CD14-positive monocyte (primary cell): ENCODE data around the gene SLC39A1. TPM values are rescaled to one million over a fixed set of nuclear protein-coding genes. Genes with fewer than 3 reads are reported as not detected.
"Not testable (repeated sequence)": the region's sequence is repeated elsewhere in the genome, so short reads cannot be mapped to it uniquely, and the experiment has no call there.

Source experiments
- DNase-seq, 3 donors: peaks; one replicate each; pipeline ENCODE4 v3.0.0-alpha.2; 2011 to 2022
- H2AFZ ChIP-seq: 2 replicates; pipeline ENCODE4 v1.6.0; 2012; ENCODE audit warnings: mild to moderate bottlenecking, low read depth, low read length, inconsistent platforms; ENCODE audit not compliant: insufficient read depth, poor library complexity, severe bottlenecking
- H3K27ac ChIP-seq, 2 donors: 1 replicate in 1 of 2; 2 replicates in 1 of 2; pipeline ENCODE4 v1.5.1; 2012 to 2013; ENCODE audit warnings: low read length in 2 of 2, control low read depth in 1 of 2, inconsistent platforms in 1 of 2, low read depth in 1 of 2, mild to moderate bottlenecking in 1 of 2
- H3K27me3 ChIP-seq, 2 donors: one replicate each; pipeline versions ENCODE4 v1.6.0 to v1.6.1; 2011 to 2013; ENCODE audit warnings: low read length in 2 of 2; ENCODE audit not compliant: control insufficient read depth in 2 of 2, insufficient read depth in 2 of 2
- H3K36me3 ChIP-seq, 2 donors: replicated peaks in 1 of 2; 1 replicate in 1 of 2; 2 replicates in 1 of 2; pipeline versions ENCODE4 v1.5.1 to v1.6.1; 2012 to 2013; ENCODE audit warnings: low read length in 2 of 2, control low read depth in 1 of 2, inconsistent platforms in 1 of 2, mild to moderate bottlenecking in 1 of 2; ENCODE audit not compliant: insufficient read depth in 2 of 2, control insufficient read depth in 1 of 2
- H3K4me1 ChIP-seq, 2 donors: 1 replicate in 1 of 2; 2 replicates in 1 of 2; pipeline versions ENCODE4 v1.5.1 to v1.6.1; 2012 to 2013; ENCODE audit warnings: low read length in 2 of 2, control low read depth in 1 of 2, inconsistent platforms in 1 of 2, mild to moderate bottlenecking in 1 of 2, moderate library complexity in 1 of 2; ENCODE audit not compliant: insufficient read depth in 2 of 2, control insufficient read depth in 1 of 2
- H3K4me2 ChIP-seq: replicated peaks from 2 replicates; pipeline ENCODE3; 2012; ENCODE audit warnings: low read length, moderate library complexity, mild to moderate bottlenecking; ENCODE audit not compliant: poor library complexity, severe bottlenecking; ENCODE audit errors: extremely low read depth
- H3K4me3 ChIP-seq, 3 experiments: fragments of 200-600 bp in 1 of 3; sonication (generic) in 1 of 3; replicated peaks in 1 of 3; 1 replicate in 2 of 3; 2 replicates in 1 of 3; pipeline ENCODE4 v1.5.1; 2011 to 2013; ENCODE audit warnings: low read length in 3 of 3, mild to moderate bottlenecking in 3 of 3, control low read depth in 2 of 3, low read depth in 2 of 3, inconsistent platforms in 1 of 3, moderate library complexity in 1 of 3
- H3K79me2 ChIP-seq: 2 replicates; pipeline ENCODE4 v1.6.0; 2012; ENCODE audit warnings: mild to moderate bottlenecking, control low read depth, inconsistent platforms, low read length, moderate library complexity; ENCODE audit not compliant: insufficient read depth
- H3K9ac ChIP-seq: 2 replicates; pipeline ENCODE4 v1.6.0; 2017; ENCODE audit warnings: low read length, mild to moderate bottlenecking; ENCODE audit not compliant: insufficient read depth, poor library complexity, severe bottlenecking
- H3K9me3 ChIP-seq, 2 donors: replicated peaks in 1 of 2; 1 replicate in 1 of 2; 2 replicates in 1 of 2; pipeline versions ENCODE4 v1.5.1 to v1.6.1; 2012 to 2013; ENCODE audit warnings: low read length in 2 of 2, control low read depth in 1 of 2; ENCODE audit not compliant: control insufficient read depth in 1 of 2, insufficient read depth in 1 of 2
- H4K20me1 ChIP-seq: 2 replicates; pipeline ENCODE4 v1.6.0; 2012; ENCODE audit warnings: mild to moderate bottlenecking, low read length, control low read depth, moderate library complexity; ENCODE audit not compliant: insufficient read depth
- H3K27ac Mint-ChIP-seq, 7 donors: one replicate each; pipeline ENCODE4 v1.8.0; 2020; ENCODE audit warnings: mild to moderate bottlenecking in 7 of 7, mixed read lengths in 7 of 7, moderate library complexity in 6 of 7, inconsistent platforms in 2 of 7
- H3K27me3 Mint-ChIP-seq, 3 donors: one replicate each; pipeline ENCODE4 v1.8.0; 2021 to 2022; ENCODE audit warnings: low read depth in 3 of 3, mild to moderate bottlenecking in 3 of 3, mixed read lengths in 3 of 3, moderate library complexity in 3 of 3, inconsistent platforms in 1 of 3
- H3K36me3 Mint-ChIP-seq, 2 donors: one replicate each; pipeline ENCODE4 v1.8.0; 2020; ENCODE audit warnings: mixed read lengths in 2 of 2, inconsistent platforms in 1 of 2, mild to moderate bottlenecking in 1 of 2
- H3K4me1 Mint-ChIP-seq: one replicate; pipeline ENCODE4 v1.8.0; 2020; ENCODE audit warnings: mild to moderate bottlenecking, mixed read lengths
- H3K4me3 Mint-ChIP-seq, 2 donors: one replicate each; pipeline ENCODE4 v1.8.0; 2020; ENCODE audit warnings: mild to moderate bottlenecking in 2 of 2, mixed read lengths in 2 of 2, moderate library complexity in 1 of 2
- H3K9me3 Mint-ChIP-seq, 7 donors: one replicate each; pipeline ENCODE4 v1.8.0; 2020 to 2022; ENCODE audit warnings: mixed read lengths in 7 of 7, mild to moderate bottlenecking in 6 of 7, moderate library complexity in 6 of 7, inconsistent platforms in 2 of 7
- WGBS: methylation state at CpG from one replicate; pipeline ENCODE4 v1.1.5; 2013; ENCODE audit warnings: missing lambda C conversion rate; ENCODE audit not compliant: insufficient coverage; 5-methylcytosine and 5-hydroxymethylcytosine counted together
- intact Hi-C, 2 donors: fragments of 100-400 bp; cut with micrococcal nuclease; formaldehyde crosslinking; loops; one replicate each; pipeline versions ENCODE4 v1.15.0 to v1.15.1; 2023
- polyA plus RNA-seq, 3 donors: library from polyadenylated mRNA; depleted of rRNA in 1 of 3; unstranded in 2 of 3; stranded (reverse) in 1 of 3; fragments of 300-500 nt in 2 of 3; fragments of >200 nt in 1 of 3; fragmentation: Illumina TruSeq in 2 of 3; gene quantifications; 1 replicate in 2 of 3; 2 replicates in 1 of 3; pipeline ENCODE4 v1.2.3, GENCODE V29; 2012 to 2021
- TF ChIP-seq, protein P1 (sequence below): fragments of 200-600 bp; IDR thresholded peaks from one replicate; pipeline ENCODE4 v1.8.0; 2022; ENCODE audit warnings: antibody characterized with exemption, mild to moderate bottlenecking

Gene SLC39A1
- polyA plus RNA-seq, 3 donors, result 37.6 to 83.1 (median 82.1) TPM

DNA sequence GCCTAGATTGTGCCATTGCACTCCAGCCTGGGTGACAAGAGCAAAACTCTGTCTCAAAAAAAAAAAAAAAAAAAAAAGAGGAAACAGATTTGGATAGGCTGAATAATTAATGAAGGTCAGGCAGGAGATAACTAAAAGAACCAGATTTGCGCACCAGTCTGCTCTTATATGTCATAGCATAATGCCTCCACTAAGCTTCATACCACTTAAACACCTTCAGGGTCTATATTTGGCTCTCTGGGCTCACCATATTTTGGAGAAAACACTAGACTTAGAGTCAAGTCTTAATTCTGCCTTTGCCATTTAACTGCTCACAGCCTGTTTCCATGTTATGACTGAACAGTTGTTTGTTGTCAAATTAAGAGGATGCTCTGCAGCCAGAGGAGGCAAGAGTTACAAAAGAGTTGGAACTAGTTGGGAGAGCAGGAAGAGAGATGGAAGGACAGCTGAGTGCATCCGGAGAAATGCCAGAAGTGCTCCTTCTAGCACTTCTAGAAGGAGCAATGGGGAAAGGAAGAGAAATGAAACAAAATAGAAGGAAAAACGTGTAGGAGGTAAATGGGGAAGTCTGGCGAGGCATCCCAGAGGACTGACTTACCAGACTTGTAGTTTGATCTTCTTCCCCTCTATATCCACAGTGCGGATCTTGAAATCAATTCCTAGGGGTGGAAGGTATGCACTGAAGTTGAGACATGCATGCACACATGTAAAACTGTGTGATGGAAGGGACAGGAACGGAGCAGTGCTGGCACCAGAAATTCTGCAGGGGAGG is 21.0 kb upstream of the SLC39A1 start:
- peak overlapping the region in 5 of 7 donors; percentile 1 to 78 (median 38) for H3K27ac Mint-ChIP-seq
- no peak overlapping the region for H3K4me3 ChIP-seq
- no peak overlapping the region for H3K9ac ChIP-seq
- intact Hi-C loops, result no loop called here
- H3K27ac ChIP-seq, result no peak overlapping the region
- H3K27me3 Mint-ChIP-seq, result peaks cover 0 to 6% (median 2%) of the 10 kb centered on the region in 3 donors
- H2AFZ ChIP-seq, result no peak overlapping the region
- H3K4me2 ChIP-seq, result no peak overlapping the region
- peaks cover 0 to 2% (median 0%) of the 10 kb centered on the region in 7 donors for H3K9me3 Mint-ChIP-seq
- H4K20me1 ChIP-seq, result no peaks in the 10 kb centered on the region
- 82% methylated on average over 1 of the region's 6 CpGs for WGBS
- H3K4me1 ChIP-seq, result peaks cover 32 to 43% of the 10 kb centered on the region in 2 donors
- no peaks in the 10 kb centered on the region for H3K36me3 ChIP-seq
- H3K79me2 ChIP-seq, result no peaks in the 10 kb centered on the region
- peaks cover 45% of the 10 kb centered on the region for H3K4me1 Mint-ChIP-seq
- no peak for DNase-seq
- no peaks in the 10 kb centered on the region for H3K36me3 Mint-ChIP-seq
- TF ChIP-seq, protein P1, sequence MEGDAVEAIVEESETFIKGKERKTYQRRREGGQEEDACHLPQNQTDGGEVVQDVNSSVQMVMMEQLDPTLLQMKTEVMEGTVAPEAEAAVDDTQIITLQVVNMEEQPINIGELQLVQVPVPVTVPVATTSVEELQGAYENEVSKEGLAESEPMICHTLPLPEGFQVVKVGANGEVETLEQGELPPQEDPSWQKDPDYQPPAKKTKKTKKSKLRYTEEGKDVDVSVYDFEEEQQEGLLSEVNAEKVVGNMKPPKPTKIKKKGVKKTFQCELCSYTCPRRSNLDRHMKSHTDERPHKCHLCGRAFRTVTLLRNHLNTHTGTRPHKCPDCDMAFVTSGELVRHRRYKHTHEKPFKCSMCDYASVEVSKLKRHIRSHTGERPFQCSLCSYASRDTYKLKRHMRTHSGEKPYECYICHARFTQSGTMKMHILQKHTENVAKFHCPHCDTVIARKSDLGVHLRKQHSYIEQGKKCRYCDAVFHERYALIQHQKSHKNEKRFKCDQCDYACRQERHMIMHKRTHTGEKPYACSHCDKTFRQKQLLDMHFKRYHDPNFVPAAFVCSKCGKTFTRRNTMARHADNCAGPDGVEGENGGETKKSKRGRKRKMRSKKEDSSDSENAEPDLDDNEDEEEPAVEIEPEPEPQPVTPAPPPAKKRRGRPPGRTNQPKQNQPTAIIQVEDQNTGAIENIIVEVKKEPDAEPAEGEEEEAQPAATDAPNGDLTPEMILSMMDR, result no peak
- H3K4me3 Mint-ChIP-seq, result peak overlapping the region in 1 of 2 donors; percentile 11
- no peaks in the 10 kb centered on the region for H3K9me3 ChIP-seq
- no peaks in the 10 kb centered on the region for H3K27me3 ChIP-seq

DNA sequence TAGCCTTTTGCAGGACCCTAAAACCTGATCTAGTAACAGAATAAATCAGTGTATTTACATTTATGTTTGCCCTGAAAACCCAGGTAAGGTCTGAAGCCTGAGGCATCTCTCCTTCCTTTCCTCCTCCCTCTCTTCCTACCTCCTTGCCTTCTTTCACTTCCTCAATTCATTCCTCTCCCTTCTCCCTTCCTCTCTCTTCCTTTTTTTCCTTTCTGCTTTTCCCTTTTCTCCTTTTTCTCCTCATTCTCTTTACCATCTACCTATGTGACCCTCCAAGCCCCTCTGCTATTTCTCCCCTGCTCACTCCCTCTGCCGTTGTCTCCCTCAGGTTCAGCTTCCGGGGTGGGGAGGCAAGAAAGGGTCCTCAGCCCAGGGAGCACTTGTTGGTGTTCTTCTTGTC is 18.4 kb upstream of the SLC39A1 start:
- DNase-seq, H3K4me3 Mint-ChIP-seq: not testable (repeated sequence)

DNA sequence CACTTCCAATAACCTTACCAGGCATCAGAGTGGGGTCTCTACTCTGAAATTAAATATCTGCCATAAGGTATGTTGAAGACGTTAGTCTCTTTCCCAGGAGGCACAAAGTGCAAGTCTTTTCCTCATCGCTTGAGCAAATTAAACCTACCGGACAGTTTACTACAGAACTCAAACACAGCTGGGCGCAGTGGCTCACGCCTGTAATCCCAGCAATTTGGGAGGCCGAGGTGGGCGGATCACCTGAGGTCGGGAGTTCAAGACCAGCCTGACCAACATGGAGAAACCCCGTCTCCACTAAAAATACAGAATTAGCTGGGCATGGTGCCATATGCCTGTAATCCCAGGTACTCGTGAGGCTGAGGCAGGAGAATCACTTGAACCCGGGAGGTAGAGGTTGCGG is 15.8 kb upstream of the SLC39A1 start:
- H3K27ac ChIP-seq, H3K4me2 ChIP-seq, H3K4me3 ChIP-seq, H3K9ac ChIP-seq, H2AFZ ChIP-seq, H3K27ac Mint-ChIP-seq, H3K9me3 Mint-ChIP-seq, H3K27me3 Mint-ChIP-seq, H4K20me1 ChIP-seq, intact Hi-C loops, H3K9me3 ChIP-seq, H3K27me3 ChIP-seq, H3K4me3 Mint-ChIP-seq, DNase-seq: not testable (repeated sequence)
- peaks cover 17 to 23% of the 10 kb centered on the region in 2 donors for H3K36me3 Mint-ChIP-seq
- peaks cover 30% of the 10 kb centered on the region for H3K79me2 ChIP-seq
- peaks cover 26 to 39% of the 10 kb centered on the region in 2 donors for H3K4me1 ChIP-seq
- 100% methylated on average over 2 of the region's 12 CpGs for WGBS
- H3K4me1 Mint-ChIP-seq, result peaks cover 40% of the 10 kb centered on the region
- peaks cover 17 to 19% of the 10 kb centered on the region in 2 donors for H3K36me3 ChIP-seq

More for the DNA sequence above, 18.4 kb upstream of the SLC39A1 start:
- H3K4me2 ChIP-seq, H4K20me1 ChIP-seq, H3K27me3 ChIP-seq, H3K9me3 Mint-ChIP-seq, H3K27ac ChIP-seq, H3K9me3 ChIP-seq, H3K36me3 ChIP-seq, H3K4me3 ChIP-seq, H3K36me3 Mint-ChIP-seq, H3K27me3 Mint-ChIP-seq, intact Hi-C loops, H2AFZ ChIP-seq, H3K9ac ChIP-seq: not testable (repeated sequence)
- Histone ChIP-seq H3K4me1 (peaks cover 40 to 54% of the 10 kb centered on the region in 2 donors), H3K79me2 (peaks cover 15% of the 10 kb centered on the region)
- Mint-ChIP-seq H3K27ac (peak overlapping the region in 3 of 7 donors; percentile 28 to 63 (median 33)), H3K4me1 (peaks cover 48% of the 10 kb centered on the region)
- WGBS, result no CpG with 5 or more reads among the region's 2 CpGs
